Mesendoderm (in vitro differentiated cells): Measurements from ENCODE around the gene CCDC68.
A peak's percentile ranks its signal among the peaks of the same experiment; 100 is the strongest.
"Not testable (repeated sequence)": the region's sequence is repeated elsewhere in the genome, so short reads cannot be mapped to it uniquely, and the experiment has no call there.

Source experiments
- DNase-seq: peaks from one replicate; pipeline ENCODE4 v3.0.0; 2013
- H2AK5ac ChIP-seq: 2 replicates; pipeline ENCODE4 v1.6.1; 2013; ENCODE audit warnings: low read length, inconsistent platforms
- H2BK120ac ChIP-seq: 2 replicates; pipeline ENCODE4 v1.6.1; 2013; ENCODE audit warnings: low read depth, mild to moderate bottlenecking, low read length, moderate library complexity, mixed read lengths
- H2BK15ac ChIP-seq: replicated peaks from 2 replicates; pipeline ENCODE4 v1.6.1; 2013; ENCODE audit warnings: low read depth, mild to moderate bottlenecking, moderate library complexity
- H2BK5ac ChIP-seq: 2 replicates; pipeline ENCODE4 v1.6.1; 2013; ENCODE audit warnings: low read length, inconsistent platforms
- H3K18ac ChIP-seq: 2 replicates; pipeline ENCODE4 v1.6.1; 2013; ENCODE audit warnings: mild to moderate bottlenecking, low read length, mixed read lengths
- H3K23ac ChIP-seq: one replicate; pipeline ENCODE4 v1.6.1; 2013; ENCODE audit warnings: low read length
- H3K27ac ChIP-seq: 2 replicates; pipeline ENCODE4 v1.5.1; 2013; ENCODE audit warnings: low read depth, mild to moderate bottlenecking, inconsistent platforms, low read length, moderate library complexity
- H3K27me3 ChIP-seq: 2 replicates; pipeline ENCODE4 v1.6.1; 2013; ENCODE audit warnings: low read length, control low read depth, mild to moderate bottlenecking, inconsistent platforms; ENCODE audit not compliant: insufficient read depth, poor library complexity
- H3K36me3 ChIP-seq: 2 replicates; pipeline ENCODE4 v1.6.1; 2013; ENCODE audit warnings: low read length, inconsistent platforms; ENCODE audit not compliant: control insufficient read depth, insufficient read depth
- H3K4ac ChIP-seq: one replicate; pipeline ENCODE4 v1.6.1; 2013; ENCODE audit warnings: low read depth, mild to moderate bottlenecking, low read length, moderate library complexity
- H3K4me1 ChIP-seq: 2 replicates; pipeline ENCODE4 v1.6.1; 2013; ENCODE audit warnings: low read depth, low read length, inconsistent platforms; ENCODE audit not compliant: control insufficient read depth
- H3K4me2 ChIP-seq: 2 replicates; pipeline ENCODE4 v1.6.1; 2013; ENCODE audit warnings: low read length
- H3K4me3 ChIP-seq: 2 replicates; pipeline ENCODE4 v1.5.1; 2013; ENCODE audit warnings: mild to moderate bottlenecking, low read length
- H3K56ac ChIP-seq: one replicate; pipeline ENCODE4 v1.6.1; 2013; ENCODE audit warnings: low read length
- H3K79me1 ChIP-seq: 2 replicates; pipeline ENCODE4 v1.6.1; 2013; ENCODE audit warnings: low read length, inconsistent platforms
- H3K79me2 ChIP-seq: 2 replicates; pipeline ENCODE4 v1.6.1; 2013; ENCODE audit warnings: mild to moderate bottlenecking, low read length; ENCODE audit not compliant: control insufficient read depth, insufficient read depth
- H3K9ac ChIP-seq: 2 replicates; pipeline ENCODE4 v1.6.1; 2013; ENCODE audit warnings: low read length, inconsistent platforms
- H4K5ac ChIP-seq: one replicate; pipeline ENCODE4 v1.6.1; 2013; ENCODE audit warnings: low read length
- H4K8ac ChIP-seq: one replicate; pipeline ENCODE4 v1.6.1; 2013; ENCODE audit warnings: low read depth, mild to moderate bottlenecking, control low read depth, low read length, moderate library complexity
- WGBS: extraction: QIAGEN DNeasy Blood & Tissue Kit; methylation state at CpG from one replicate; pipeline ENCODE4 v1.1.7; 2013; ENCODE audit warnings: low lambda C conversion rate, missing lambda C conversion rate; ENCODE audit not compliant: insufficient coverage; ENCODE audit errors: extremely low coverage; 5-methylcytosine and 5-hydroxymethylcytosine counted together

The CCDC68 gene

DNA sequence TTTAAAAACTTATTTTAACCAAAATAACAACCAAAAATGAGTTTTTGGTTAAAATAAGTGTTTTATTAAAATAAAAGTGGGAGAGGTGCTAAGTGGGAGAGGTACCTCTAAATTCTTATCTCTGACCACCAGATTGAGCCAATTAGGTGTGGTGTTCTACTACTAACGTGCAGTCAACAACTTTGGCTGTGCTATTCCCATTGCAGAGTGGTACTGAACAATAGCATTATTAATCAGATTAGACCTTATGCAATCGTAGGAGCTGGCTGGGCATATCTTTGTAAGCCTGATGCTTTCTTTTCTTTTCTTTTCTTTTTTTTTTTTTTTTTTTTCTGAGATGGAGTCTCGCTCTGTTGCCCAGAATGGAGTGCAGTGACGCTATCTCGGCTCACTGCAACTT lies 92.1 kb downstream of the CCDC68 start:
- no peak overlapping the region for H3K4me3 ChIP-seq
- H2BK15ac ChIP-seq: no peak overlapping the region
- H3K18ac ChIP-seq: no peak overlapping the region
- H3K79me1 ChIP-seq: no peaks in the 10 kb centered on the region
- H3K4me2 ChIP-seq: no peak overlapping the region
- no peak overlapping the region for H3K56ac ChIP-seq
- no peak overlapping the region for H3K4ac ChIP-seq
- H3K36me3 ChIP-seq: no peaks in the 10 kb centered on the region
- WGBS: no CpG with 5 or more reads among the region's 5 CpGs
- no peak for DNase-seq
- no peak overlapping the region for H3K23ac ChIP-seq
- H3K27ac ChIP-seq: no peak overlapping the region
- no peak overlapping the region for H4K8ac ChIP-seq
- no peak overlapping the region for H3K9ac ChIP-seq
- no peak overlapping the region for H2AK5ac ChIP-seq
- H3K4me1 ChIP-seq: no peaks in the 10 kb centered on the region
- no peak overlapping the region for H2BK120ac ChIP-seq
- no peaks in the 10 kb centered on the region for H3K27me3 ChIP-seq
- H3K79me2 ChIP-seq: no peaks in the 10 kb centered on the region
- no peak overlapping the region for H4K5ac ChIP-seq
- H2BK5ac ChIP-seq: no peak overlapping the region

- Histone ChIP-seq H3K56ac (no peak overlapping the region), H4K5ac (no peak overlapping the region), H3K4me2 (no peak overlapping the region), H2BK120ac (no peak overlapping the region), H2BK5ac (no peak overlapping the region), H3K18ac (no peak overlapping the region), H3K27me3 (no peaks in the 10 kb centered on the region), H3K9ac (no peak overlapping the region), H3K36me3 (no peaks in the 10 kb centered on the region), H3K4ac (no peak overlapping the region), H3K4me1 (no peaks in the 10 kb centered on the region), H2AK5ac (no peak overlapping the region), H3K79me2 (no peaks in the 10 kb centered on the region), H3K79me1 (no peaks in the 10 kb centered on the region), H3K27ac (no peak overlapping the region), H3K4me3 (no peak overlapping the region), H4K8ac (no peak overlapping the region), H3K23ac (no peak overlapping the region), H2BK15ac (no peak overlapping the region)
- no CpG with 5 or more reads among the region's 1 CpG for whole genome bisulfite sequencing
- no peak for DNase-seq
Measured at GRCh38 chr18:54860941-54861340, 98.3 kb downstream of the CCDC68 start.

DNA sequence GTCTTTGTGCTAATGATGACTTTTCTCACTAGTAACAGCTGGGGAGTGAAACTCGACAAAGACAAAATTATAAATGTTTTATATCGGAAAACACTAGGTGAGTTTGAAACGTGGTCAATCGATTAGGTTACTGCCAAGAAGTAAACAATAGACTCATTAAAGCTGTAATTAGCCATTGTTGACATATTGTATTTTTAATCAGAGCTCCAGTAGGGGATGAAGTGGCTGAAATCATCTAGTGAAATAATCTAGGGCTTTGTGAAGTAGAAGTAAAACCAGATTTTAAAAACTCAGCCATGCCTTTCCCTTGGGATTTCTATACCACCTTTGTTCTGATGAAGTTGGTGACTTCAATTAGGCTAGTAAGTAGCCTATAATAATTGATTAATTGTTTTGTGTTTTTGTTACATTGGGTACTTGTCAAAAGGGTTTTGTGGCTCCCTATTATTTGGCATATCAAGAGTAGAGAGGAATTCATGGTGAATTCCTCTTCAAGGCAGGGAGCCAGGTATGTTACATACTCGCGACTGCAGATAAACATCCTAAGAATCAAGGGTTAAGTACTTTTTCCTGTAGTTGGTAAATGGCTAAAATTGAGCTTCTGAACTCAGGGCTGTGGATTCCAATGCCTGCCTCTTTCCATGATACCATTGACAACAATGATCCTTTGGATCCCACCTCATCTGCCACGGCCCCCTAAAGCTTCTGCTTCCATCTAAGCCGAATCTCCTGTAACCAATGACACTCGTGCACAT lies 99.4 kb downstream of the CCDC68 start:
- Histone ChIP-seq H3K4ac (no peak overlapping the region), H2AK5ac (no peak overlapping the region), H3K4me2 (no peak overlapping the region), H3K79me1 (no peaks in the 10 kb centered on the region), H3K4me3 (no peak overlapping the region), H4K8ac (no peak overlapping the region), H3K79me2 (no peaks in the 10 kb centered on the region), H2BK15ac (no peak overlapping the region), H2BK5ac (no peak overlapping the region), H3K27me3 (no peaks in the 10 kb centered on the region), H3K36me3 (no peaks in the 10 kb centered on the region), H3K27ac (no peak overlapping the region), H3K4me1 (no peaks in the 10 kb centered on the region), H3K9ac (no peak overlapping the region), H3K56ac (no peak overlapping the region), H2BK120ac (no peak overlapping the region), H3K23ac (no peak overlapping the region), H3K18ac (peak overlapping the region; percentile 23), H4K5ac (no peak overlapping the region)
- no CpG with 5 or more reads among the region's 9 CpGs for WGBS
- DNase-seq: peak; percentile 65

DNA sequence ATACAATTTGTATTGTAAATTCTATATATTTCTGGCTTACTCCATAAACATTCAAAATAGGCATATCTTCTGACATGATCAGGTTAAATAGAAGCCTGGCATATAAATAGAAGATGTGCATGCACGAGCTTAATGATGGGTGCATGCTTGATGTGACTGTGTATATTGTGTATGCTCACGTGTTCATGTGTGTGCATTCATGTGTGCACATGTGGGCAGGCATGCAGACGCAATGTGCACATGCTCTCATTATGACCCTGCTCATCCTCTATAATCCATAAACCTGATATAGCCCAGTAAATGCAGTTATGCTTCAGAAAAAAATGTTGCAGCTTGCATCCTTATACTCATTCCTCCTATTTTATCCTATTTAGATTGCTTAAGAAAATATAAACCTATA lies 101.8 kb downstream of the CCDC68 start:
- Histone ChIP-seq H2BK5ac (no peak overlapping the region), H3K79me2 (no peaks in the 10 kb centered on the region), H2AK5ac (no peak overlapping the region), H3K4me3 (no peak overlapping the region), H3K36me3 (no peaks in the 10 kb centered on the region), H3K4ac (no peak overlapping the region), H3K9ac (no peak overlapping the region), H3K27ac (no peak overlapping the region), H2BK15ac (no peak overlapping the region), H3K79me1 (no peaks in the 10 kb centered on the region), H3K18ac (no peak overlapping the region), H3K4me1 (no peaks in the 10 kb centered on the region), H4K8ac (no peak overlapping the region), H3K27me3 (no peaks in the 10 kb centered on the region), H3K56ac (no peak overlapping the region), H3K23ac (no peak overlapping the region), H2BK120ac (no peak overlapping the region), H3K4me2 (no peak overlapping the region), H4K5ac (no peak overlapping the region)
- no peak for DNase-seq
- no CpG with 5 or more reads among the region's 3 CpGs for WGBS

- Histone ChIP-seq H4K5ac (no peak overlapping the region), H2AK5ac (no peak overlapping the region), H2BK15ac (peak overlapping the region; percentile 19), H4K8ac (no peak overlapping the region), H3K79me1 (no peaks in the 10 kb centered on the region), H2BK5ac (no peak overlapping the region), H3K23ac (no peak overlapping the region), H3K56ac (no peak overlapping the region), H3K27ac (no peak overlapping the region), H3K4ac (no peak overlapping the region), H2BK120ac (no peak overlapping the region), H3K27me3 (no peaks in the 10 kb centered on the region), H3K4me2 (no peak overlapping the region), H3K4me3 (no peak overlapping the region), H3K36me3 (no peaks in the 10 kb centered on the region), H3K9ac (no peak overlapping the region), H3K79me2 (no peaks in the 10 kb centered on the region), H3K18ac (no peak overlapping the region), H3K4me1 (no peaks in the 10 kb centered on the region)
- DNase-seq: no peak
- WGBS: no CpG with 5 or more reads among the region's 2 CpGs
Measured at GRCh38 chr18:54856105-54856646, 103.1 kb downstream of the CCDC68 start.

DNA sequence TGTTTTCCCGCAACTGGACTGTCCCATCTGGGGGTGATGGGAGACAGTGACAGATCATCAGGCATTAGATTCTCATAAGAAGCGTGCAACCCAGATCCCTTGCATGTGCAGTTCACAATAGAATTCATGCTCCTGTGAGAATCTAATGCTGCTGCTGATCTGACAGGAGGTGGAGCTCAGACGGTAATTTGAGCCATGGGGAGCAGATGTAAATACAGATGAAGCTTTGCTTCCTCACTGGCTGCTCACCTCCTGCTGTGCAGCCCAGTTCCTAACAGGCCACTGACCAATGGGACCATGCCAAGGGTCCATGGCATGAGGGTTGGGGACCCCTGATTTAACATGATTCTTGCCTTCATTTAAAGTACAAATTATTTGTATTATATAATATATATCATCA lies 104.2 kb downstream of the CCDC68 start:
- not testable (repeated sequence) for H3K36me3 ChIP-seq, H3K56ac ChIP-seq, DNase-seq, H3K18ac ChIP-seq, H3K79me2 ChIP-seq, H3K27ac ChIP-seq, H3K4me3 ChIP-seq, H4K8ac ChIP-seq, H3K27me3 ChIP-seq, H2BK120ac ChIP-seq, H2BK5ac ChIP-seq, H3K79me1 ChIP-seq, H3K4me1 ChIP-seq, H2AK5ac ChIP-seq, H2BK15ac ChIP-seq, H3K23ac ChIP-seq, H3K4me2 ChIP-seq, H4K5ac ChIP-seq, H3K9ac ChIP-seq, H3K4ac ChIP-seq
- no CpG with 5 or more reads among the region's 3 CpGs for WGBS
